OCI-LY1 (cell line): ENCODE data around the gene ARHGDIB.

Source experiments
- EZH2 ChIP-seq: fragments of 200-600 bp; sonication (generic), shearing (Covaris generic); IDR thresholded peaks from 2 replicates; pipeline ENCODE4 v1.8.0; 2017; ENCODE audit warnings: borderline replicate concordance, mixed run types, mild to moderate bottlenecking, antibody characterized with exemption, low read length, moderate library complexity, mixed read lengths
- TF ChIP-seq, protein P1 (sequence below): fragments of 200-600 bp; sonication (generic), shearing (Covaris generic); IDR thresholded peaks from 2 replicates; pipeline ENCODE4 v1.5.1; 2017; ENCODE audit warnings: mild to moderate bottlenecking, antibody characterized with exemption, low read length, moderate library complexity, mixed read lengths

- TF ChIP-seq, protein P1, sequence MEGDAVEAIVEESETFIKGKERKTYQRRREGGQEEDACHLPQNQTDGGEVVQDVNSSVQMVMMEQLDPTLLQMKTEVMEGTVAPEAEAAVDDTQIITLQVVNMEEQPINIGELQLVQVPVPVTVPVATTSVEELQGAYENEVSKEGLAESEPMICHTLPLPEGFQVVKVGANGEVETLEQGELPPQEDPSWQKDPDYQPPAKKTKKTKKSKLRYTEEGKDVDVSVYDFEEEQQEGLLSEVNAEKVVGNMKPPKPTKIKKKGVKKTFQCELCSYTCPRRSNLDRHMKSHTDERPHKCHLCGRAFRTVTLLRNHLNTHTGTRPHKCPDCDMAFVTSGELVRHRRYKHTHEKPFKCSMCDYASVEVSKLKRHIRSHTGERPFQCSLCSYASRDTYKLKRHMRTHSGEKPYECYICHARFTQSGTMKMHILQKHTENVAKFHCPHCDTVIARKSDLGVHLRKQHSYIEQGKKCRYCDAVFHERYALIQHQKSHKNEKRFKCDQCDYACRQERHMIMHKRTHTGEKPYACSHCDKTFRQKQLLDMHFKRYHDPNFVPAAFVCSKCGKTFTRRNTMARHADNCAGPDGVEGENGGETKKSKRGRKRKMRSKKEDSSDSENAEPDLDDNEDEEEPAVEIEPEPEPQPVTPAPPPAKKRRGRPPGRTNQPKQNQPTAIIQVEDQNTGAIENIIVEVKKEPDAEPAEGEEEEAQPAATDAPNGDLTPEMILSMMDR = no peak
- TF ChIP-seq EZH2 = no peak
Measured at GRCh38 chr12:14906114-14906513, 55.3 kb downstream of the ARHGDIB start.
